Measurements from ENCODE around the gene HDGFL3.
A peak's percentile ranks its signal among the peaks of the same experiment; 100 is the strongest.
"Not testable (repeated sequence)": the region's sequence is repeated elsewhere in the genome, so short reads cannot be mapped to it uniquely, and the experiment has no call there.

The HDGFL3 gene

GRCh38 chr15:83192742-83193141, 14.9 kb downstream of the HDGFL3 start:
- DNase-seq = no peak

GRCh38 chr15:83190450-83190849, 17.2 kb downstream of the HDGFL3 start:
- DNase-seq = no peak

GRCh38 chr15:83185561-83185960, 22.1 kb downstream of the HDGFL3 start:
- DNase-seq = no peak

GRCh38 chr15:83178869-83179325, 28.7 kb downstream of the HDGFL3 start:
- no peak for DNase-seq

GRCh38 chr15:83178390-83178789, 29.2 kb downstream of the HDGFL3 start:
- DNase-seq = no peak

- no peak for DNase-seq
Observed at GRCh38 chr15:83174891-83175290, 32.7 kb downstream of the HDGFL3 start.

GRCh38 chr15:83170474-83171165, 37.0 kb downstream of the HDGFL3 start:
- no peak for DNase-seq

- DNase-seq = not testable (repeated sequence)
Observed at GRCh38 chr15:83169576-83169975, 38.0 kb downstream of the HDGFL3 start.

- DNase-seq = no peak
Observed at GRCh38 chr15:83166830-83167229, 40.8 kb downstream of the HDGFL3 start.

- DNase-seq = no peak
Observed at GRCh38 chr15:83166218-83166617, 41.4 kb downstream of the HDGFL3 start.

GRCh38 chr15:83164771-83165404, 42.7 kb downstream of the HDGFL3 start:
- no peak for DNase-seq

- DNase-seq = no peak
Observed at GRCh38 chr15:83164111-83164770, 43.4 kb downstream of the HDGFL3 start.

- DNase-seq = no peak
Observed at GRCh38 chr15:83163032-83163431, 44.6 kb downstream of the HDGFL3 start.

GRCh38 chr15:83160741-83161140, 46.9 kb downstream of the HDGFL3 start:
- DNase-seq = no peak

- no peak for DNase-seq
Observed at GRCh38 chr15:83158393-83158792, 49.2 kb downstream of the HDGFL3 start.

- DNase-seq = no peak
Observed at GRCh38 chr15:83155942-83156341, 51.7 kb downstream of the HDGFL3 start.

- DNase-seq = no peak
Observed at GRCh38 chr15:83153288-83153687, 54.3 kb downstream of the HDGFL3 start.

GRCh38 chr15:83144771-83145170, 62.9 kb downstream of the HDGFL3 start:
- no peak for DNase-seq

- not testable (repeated sequence) for DNase-seq
Observed at GRCh38 chr15:83142151-83142550, 65.5 kb downstream of the HDGFL3 start.

- no peak for DNase-seq
Observed at GRCh38 chr15:83132861-83133523, 74.6 kb downstream of the HDGFL3 start.

GRCh38 chr15:83129791-83130190, 77.8 kb downstream of the HDGFL3 start:
- DNase-seq = peak; percentile 83

GRCh38 chr15:83127547-83128150, 80.0 kb downstream of the HDGFL3 start:
- no peak for DNase-seq

- peak; percentile 60 for DNase-seq
Observed at GRCh38 chr15:83123529-83123928, 84.1 kb downstream of the HDGFL3 start.

All from NCI-H69 (cell line).